Activated CD4-positive, alpha-beta memory T cell treated with anti-CD3 and anti-CD28 coated beads for 36 hours (primary cell): ENCODE results near the gene STARD10. TPM values are rescaled to one million over a fixed set of nuclear protein-coding genes. Genes with fewer than 3 reads are reported as not detected.
A peak's percentile ranks its signal among the peaks of the same experiment; 100 is the strongest.
"Not testable (repeated sequence)": the region's sequence is repeated elsewhere in the genome, so short reads cannot be mapped to it uniquely, and the experiment has no call there.

Source experiments
- CTCF ChIA-PET: fragments of 350-600 bp; sonication (Branson Sonifier 250); formaldehyde crosslinking; loops from one replicate; lab custom pipeline; 2021; ENCODE audit warnings: antibody characterized with exemption, inconsistent platforms; lab: Charles Lee
- POLR2A ChIA-PET: fragments of 350-600 bp; sonication (Branson Sonifier 250); formaldehyde crosslinking; loops from one replicate; lab custom pipeline; 2021; ENCODE audit warnings: antibody characterized with exemption; lab: Charles Lee
- DNase-seq: peaks from one replicate; pipeline ENCODE4 v3.0.0-alpha.2; 2020
- H3K27ac Mint-ChIP-seq: one replicate; pipeline ENCODE4 v1.8.0; 2021; ENCODE audit warnings: mixed read lengths
- H3K27me3 Mint-ChIP-seq: one replicate; pipeline ENCODE4 v1.8.0; 2021; ENCODE audit warnings: mixed read lengths
- H3K36me3 Mint-ChIP-seq: one replicate; pipeline ENCODE4 v1.8.0; 2021; ENCODE audit warnings: mixed read lengths
- H3K4me1 Mint-ChIP-seq: one replicate; pipeline ENCODE4 v1.8.0; 2021; ENCODE audit warnings: low read depth, mixed read lengths
- H3K4me3 Mint-ChIP-seq: one replicate; pipeline ENCODE4 v1.8.0; 2021; ENCODE audit warnings: mild to moderate bottlenecking, mixed read lengths
- H3K9me3 Mint-ChIP-seq: one replicate; pipeline ENCODE4 v1.8.0; 2021; ENCODE audit warnings: mixed read lengths
- intact Hi-C: fragments of 100-400 bp; cut with micrococcal nuclease; formaldehyde crosslinking; loops from one replicate; pipeline ENCODE4 v1.15.1; 2023
- total RNA-seq, 2 experiments: library from RNA; stranded (reverse); gene quantifications; one replicate each; pipeline ENCODE4 v1.2.3, GENCODE V29; 2021

STARD10 gene
- total RNA-seq, 2 experiments from 2014 or later: 14.8 to 16.8 TPM

GRCh38 chr11:72832301-72833082 lies 38.6 kb upstream of the STARD10 start:
- ChIA-PET POLR2A (interaction anchor here (2.0 kb wide), 1 partner anchor 8 kb away, joined by 8 read pairs; no protein-coding TSS in a partner anchor), CTCF (interaction anchor here (0.6 to 7.7 kb wide), 16 partner anchors 8 to 353 kb away, joined by 3 to 138 read pairs (median 4); no protein-coding TSS in a partner anchor)
- Mint-ChIP-seq H3K4me3 (no peak overlapping the region), H3K9me3 (no peaks in the 10 kb centered on the region), H3K4me1 (peaks cover 10% of the 10 kb centered on the region), H3K27me3 (no peaks in the 10 kb centered on the region), H3K36me3 (peaks cover 11% of the 10 kb centered on the region), H3K27ac (peak overlapping the region; percentile 25)
- intact Hi-C loops: no loop called here
- DNase-seq: no peak

DNA sequence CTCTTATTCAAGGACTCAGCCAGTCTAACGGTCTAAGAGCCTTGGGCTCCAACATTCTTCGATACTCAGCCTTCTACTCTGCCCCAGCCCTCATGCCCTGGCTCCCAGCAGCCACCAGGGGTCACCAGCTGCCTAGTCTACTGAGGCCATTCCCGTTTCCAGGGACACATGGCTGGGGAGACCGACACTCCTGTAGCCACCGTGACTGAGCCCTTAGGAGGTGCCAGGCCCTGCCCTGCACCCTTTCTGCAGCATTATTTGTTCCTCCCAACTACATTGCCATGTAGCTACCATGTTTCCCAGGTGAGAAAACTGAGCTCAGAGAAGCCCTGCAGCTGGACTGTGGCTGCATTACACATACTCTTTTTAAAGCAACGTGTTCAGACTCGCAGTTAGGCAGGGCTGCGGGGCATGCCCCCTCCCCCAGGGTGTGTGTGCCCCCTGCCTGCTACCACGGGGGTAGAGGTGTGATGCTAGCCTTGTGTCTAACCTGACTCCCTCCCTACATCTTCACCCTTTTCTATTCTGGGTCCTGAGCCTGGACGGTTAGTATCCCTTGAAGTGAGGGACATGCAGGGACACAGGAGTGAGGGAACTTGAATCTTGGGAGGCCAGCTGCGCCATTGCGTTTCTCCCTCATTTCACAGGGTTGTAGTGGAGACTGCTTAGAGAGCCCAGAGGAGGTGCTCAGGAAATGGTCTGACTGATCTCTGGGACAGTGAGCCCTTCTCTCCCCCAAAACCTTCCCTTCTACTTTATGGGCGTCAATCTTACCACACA lies 37.9 kb upstream of the STARD10 start:
- peaks cover 11% of the 10 kb centered on the region for H3K36me3 Mint-ChIP-seq
- H3K27me3 Mint-ChIP-seq: no peaks in the 10 kb centered on the region
- H3K9me3 Mint-ChIP-seq: no peaks in the 10 kb centered on the region
- POLR2A ChIA-PET: interaction anchor here (2.0 kb wide), 1 partner anchor 9 kb away, joined by 8 read pairs; no protein-coding TSS in a partner anchor
- DNase-seq: peak; percentile 69
- H3K4me1 Mint-ChIP-seq: peaks cover 16% of the 10 kb centered on the region
- intact Hi-C loops: loop anchor here (1.0 kb wide), 1 partner anchor 347 kb away; no protein-coding TSS in a partner anchor
- no peak overlapping the region for H3K4me3 Mint-ChIP-seq
- CTCF ChIA-PET: interaction anchor here (0.6 to 7.7 kb wide), 25 partner anchors 9 to 458 kb away, joined by 3 to 138 read pairs (median 4); no protein-coding TSS in a partner anchor
- peak overlapping the region; percentile 18 for H3K27ac Mint-ChIP-seq

- H3K27ac Mint-ChIP-seq: peak overlapping the region; percentile 29
- H3K36me3 Mint-ChIP-seq: peaks cover 11% of the 10 kb centered on the region
Measured at GRCh38 chr11:72829884-72830533, 36.2 kb upstream of the STARD10 start.

DNA sequence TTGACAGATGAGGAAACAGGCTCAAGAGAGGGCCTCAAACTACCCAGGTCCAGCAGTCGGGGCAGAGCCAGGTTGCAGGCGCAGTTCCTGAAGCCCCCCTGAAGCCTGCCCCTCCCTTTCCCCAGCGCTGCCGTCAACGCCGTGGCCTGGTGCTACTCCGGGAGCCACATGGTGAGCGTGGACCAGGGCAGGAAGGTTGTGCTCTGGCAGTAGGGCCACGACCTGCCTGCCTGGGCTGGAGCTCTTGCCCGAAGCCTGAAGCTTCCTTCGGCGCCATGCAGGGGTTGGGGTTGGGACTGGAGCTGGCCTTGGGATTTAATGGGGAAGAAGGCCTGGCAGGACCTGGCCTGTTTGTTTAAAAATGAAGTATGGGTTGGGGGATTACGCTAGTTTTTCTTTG lies 35.3 kb upstream of the STARD10 start:
- H3K27me3 Mint-ChIP-seq: no peaks in the 10 kb centered on the region
- no peak overlapping the region for H3K27ac Mint-ChIP-seq
- peaks cover 13% of the 10 kb centered on the region for H3K36me3 Mint-ChIP-seq
- no peaks in the 10 kb centered on the region for H3K9me3 Mint-ChIP-seq
- intact Hi-C loops: no loop called here
- POLR2A ChIA-PET: interaction anchor here (1.4 kb wide), 1 partner anchor 16 kb away, joined by 4 read pairs; no protein-coding TSS in a partner anchor
- DNase-seq: no peak
- peaks cover 9% of the 10 kb centered on the region for H3K4me1 Mint-ChIP-seq
- CTCF ChIA-PET: interaction anchor here (2.4 to 7.7 kb wide), 2 partner anchors 16 to 350 kb away, joined by 12 to 138 read pairs; partner anchors contain the start of gene ATG16L2
- H3K4me3 Mint-ChIP-seq: no peak overlapping the region

More at GRCh38 chr11:72829884-72830533, 36.2 kb upstream of the STARD10 start:
- Mint-ChIP-seq H3K4me3 (no peak overlapping the region), H3K9me3 (no peaks in the 10 kb centered on the region), H3K27me3 (no peaks in the 10 kb centered on the region), H3K4me1 (peaks cover 12% of the 10 kb centered on the region)
- CTCF ChIA-PET: interaction anchor here (1.5 to 7.7 kb wide), 3 partner anchors 11 to 349 kb away, joined by 4 to 138 read pairs (median 17); no protein-coding TSS in a partner anchor
- POLR2A ChIA-PET: interaction anchor here (1.4 to 2.0 kb wide), 2 partner anchors 10 to 17 kb away, joined by 4 to 8 read pairs; no protein-coding TSS in a partner anchor
- DNase-seq: no peak
- intact Hi-C loops: no loop called here

- DNase-seq: no peak
- Mint-ChIP-seq H3K27ac (no peak overlapping the region), H3K9me3 (no peaks in the 10 kb centered on the region), H3K27me3 (no peaks in the 10 kb centered on the region), H3K36me3 (peaks cover 13% of the 10 kb centered on the region), H3K4me3 (no peak overlapping the region), H3K4me1 (peaks cover 11% of the 10 kb centered on the region)
- intact Hi-C loops: no loop called here
- POLR2A ChIA-PET: interaction anchor here (1.4 kb wide), 1 partner anchor 15 kb away, joined by 4 read pairs; no protein-coding TSS in a partner anchor
- CTCF ChIA-PET: interaction anchor here (1.3 to 7.7 kb wide), 5 partner anchors 13 to 351 kb away, joined by 4 to 138 read pairs (median 4); partner anchors contain the start of genes ATG16L2 and STARD10
Measured at GRCh38 chr11:72828692-72829101, 34.9 kb upstream of the STARD10 start.

DNA sequence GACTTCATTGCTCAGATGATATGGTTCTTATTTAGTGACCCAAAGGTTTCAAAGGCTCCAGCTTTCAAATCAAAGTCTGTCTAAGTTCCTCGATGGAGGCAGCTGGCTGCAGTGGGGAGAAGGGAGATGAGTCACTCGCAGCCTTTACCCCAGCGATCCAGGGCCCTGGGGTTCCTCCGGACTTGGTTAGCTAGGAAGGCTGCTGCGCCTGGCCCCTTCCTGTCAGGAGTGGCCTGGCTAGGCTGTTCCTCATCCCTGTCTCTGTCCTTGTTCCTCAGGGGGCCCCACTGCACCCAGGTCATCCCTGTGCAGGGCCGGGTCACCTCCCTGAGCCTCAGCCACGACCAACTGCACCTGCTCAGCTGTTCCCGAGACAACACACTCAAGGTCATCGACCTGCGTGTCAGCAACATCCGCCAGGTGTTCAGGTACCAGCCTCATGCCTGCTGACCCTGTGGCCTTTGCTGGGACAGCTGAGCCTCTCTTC lies 34.3 kb upstream of the STARD10 start:
- H3K9me3 Mint-ChIP-seq: no peaks in the 10 kb centered on the region
- POLR2A ChIA-PET: interaction anchor here (0.6 to 1.4 kb wide), 2 partner anchors 15 to 34 kb away, joined by 3 to 4 read pairs; no protein-coding TSS in a partner anchor
- H3K4me1 Mint-ChIP-seq: peaks cover 11% of the 10 kb centered on the region
- CTCF ChIA-PET: interaction anchor here (1.0 to 7.7 kb wide), 7 partner anchors 13 to 523 kb away, joined by 3 to 138 read pairs (median 4); partner anchors contain the start of genes ATG16L2 and STARD10
- no peak for DNase-seq
- intact Hi-C loops: no loop called here
- peaks cover 15% of the 10 kb centered on the region for H3K36me3 Mint-ChIP-seq
- H3K4me3 Mint-ChIP-seq: no peak overlapping the region
- peak overlapping the region; percentile 73 for H3K27ac Mint-ChIP-seq
- H3K27me3 Mint-ChIP-seq: no peaks in the 10 kb centered on the region

- H3K4me3 Mint-ChIP-seq, intact Hi-C loops, H3K9me3 Mint-ChIP-seq, H3K27me3 Mint-ChIP-seq, DNase-seq: not testable (repeated sequence)
- ChIA-PET POLR2A (interaction anchor here (0.6 kb wide), 1 partner anchor 34 kb away, joined by 3 read pairs; no protein-coding TSS in a partner anchor), CTCF (interaction anchor here (1.0 to 7.7 kb wide), 7 partner anchors 12 to 523 kb away, joined by 3 to 138 read pairs (median 4); partner anchors contain the start of genes ATG16L2 and STARD10)
- Mint-ChIP-seq H3K4me1 (peaks cover 11% of the 10 kb centered on the region), H3K27ac (peak overlapping the region; percentile 73), H3K36me3 (peaks cover 16% of the 10 kb centered on the region)
Measured at GRCh38 chr11:72827656-72828055, 33.8 kb upstream of the STARD10 start.

DNA sequence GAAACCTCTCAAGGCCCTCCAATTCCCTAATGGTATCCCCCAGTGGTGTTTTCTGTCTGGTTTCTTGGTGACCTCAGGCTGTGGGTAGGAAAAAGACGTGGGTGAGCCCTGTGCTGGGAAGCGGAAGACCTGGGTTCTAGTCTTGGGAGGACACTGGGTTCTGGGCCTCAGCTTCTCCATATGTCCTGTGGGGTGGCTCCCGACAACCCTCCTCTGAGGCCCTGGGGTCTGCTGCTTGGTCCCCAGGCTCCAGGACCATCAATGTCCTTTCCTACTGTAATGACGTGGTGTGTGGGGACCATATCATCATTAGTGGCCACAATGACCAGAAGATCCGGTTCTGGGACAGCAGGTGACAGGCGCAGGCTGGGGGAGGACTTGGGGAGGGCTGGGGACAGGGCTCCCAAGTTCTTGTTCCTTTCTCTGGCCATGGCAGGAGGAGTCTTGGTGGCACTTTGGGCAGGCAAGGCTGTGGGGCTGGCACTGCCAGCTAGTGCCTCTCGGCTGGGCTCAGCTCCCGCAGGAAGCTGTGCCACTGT lies 33.2 kb upstream of the STARD10 start:
- intact Hi-C loops: no loop called here
- no peak overlapping the region for H3K4me3 Mint-ChIP-seq
- CTCF ChIA-PET: interaction anchor here (1.3 to 7.7 kb wide), 4 partner anchors 14 to 352 kb away, joined by 4 to 138 read pairs (median 8); partner anchors contain the start of genes ATG16L2 and STARD10
- H3K9me3 Mint-ChIP-seq: no peaks in the 10 kb centered on the region
- DNase-seq: no peak
- H3K27ac Mint-ChIP-seq: peak overlapping the region; percentile 73
- peaks cover 17% of the 10 kb centered on the region for H3K36me3 Mint-ChIP-seq
- no peaks in the 10 kb centered on the region for H3K27me3 Mint-ChIP-seq
- POLR2A ChIA-PET: no interaction called here
- peaks cover 11% of the 10 kb centered on the region for H3K4me1 Mint-ChIP-seq

DNA sequence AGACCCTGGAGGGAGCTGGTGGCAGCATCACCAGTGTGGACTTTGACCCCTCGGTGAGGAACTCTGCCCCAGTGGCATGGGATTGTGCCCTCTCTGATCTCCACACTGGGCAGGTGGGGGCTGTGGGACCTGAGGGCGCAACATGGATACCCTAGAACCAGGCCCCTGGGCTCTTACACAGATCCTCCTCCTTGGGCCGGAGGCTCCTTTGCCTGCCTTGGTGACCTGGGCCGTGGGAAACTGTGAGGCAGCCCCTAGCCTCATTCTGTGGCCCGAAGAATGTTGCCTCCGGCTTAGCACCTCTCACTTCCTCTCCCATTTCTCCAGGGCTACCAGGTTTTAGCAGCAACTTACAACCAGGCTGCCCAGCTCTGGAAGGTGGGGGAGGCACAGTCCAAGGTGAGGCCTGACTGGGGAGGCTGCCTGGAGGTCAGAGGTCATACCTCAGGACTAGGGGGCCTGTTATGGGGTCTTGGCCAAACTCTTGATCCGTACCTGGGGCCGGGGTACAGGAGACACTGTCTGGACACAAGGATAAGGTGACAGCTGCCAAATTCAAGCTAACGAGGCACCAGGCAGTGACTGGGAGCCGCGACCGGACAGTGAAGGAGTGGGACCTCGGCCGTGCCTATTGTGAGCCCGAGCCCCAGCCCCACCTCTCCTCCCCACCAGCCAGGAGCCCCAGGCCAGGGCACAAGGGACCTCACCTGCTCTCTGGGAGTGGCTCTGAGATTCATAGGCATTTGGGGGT lies 32.5 kb upstream of the STARD10 start:
- Mint-ChIP-seq H3K27ac (peak overlapping the region; percentile 73), H3K27me3 (no peaks in the 10 kb centered on the region), H3K36me3 (peaks cover 17% of the 10 kb centered on the region), H3K9me3 (no peaks in the 10 kb centered on the region), H3K4me3 (no peak overlapping the region), H3K4me1 (peaks cover 13% of the 10 kb centered on the region)
- ChIA-PET POLR2A (no interaction called here), CTCF (no interaction called here)
- no peak for DNase-seq
- intact Hi-C loops: no loop called here

DNA sequence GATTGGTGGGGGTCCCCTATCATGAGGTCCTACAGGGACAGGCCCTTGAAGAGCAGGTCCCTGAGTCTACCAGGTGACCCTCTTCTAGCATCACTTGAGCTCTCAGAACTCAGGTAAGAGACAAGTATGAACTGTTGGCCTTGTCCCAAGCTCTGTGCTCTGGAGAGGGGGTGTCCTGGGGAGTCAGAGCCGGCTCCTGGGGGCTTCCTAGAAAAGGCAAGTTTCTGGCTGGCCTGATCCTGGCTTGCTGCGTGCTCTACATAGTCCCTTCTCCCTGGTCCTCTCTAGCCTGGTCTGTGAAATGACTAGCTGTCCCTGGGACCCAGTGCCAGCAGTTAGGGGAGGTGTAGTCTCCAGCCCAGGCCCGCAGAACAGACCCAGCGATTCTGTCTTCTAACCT lies 31.8 kb upstream of the STARD10 start:
- intact Hi-C loops: no loop called here
- no peak overlapping the region for H3K4me3 Mint-ChIP-seq
- H3K36me3 Mint-ChIP-seq: peaks cover 17% of the 10 kb centered on the region
- no peaks in the 10 kb centered on the region for H3K27me3 Mint-ChIP-seq
- ChIA-PET POLR2A (no interaction called here), CTCF (no interaction called here)
- H3K4me1 Mint-ChIP-seq: peaks cover 19% of the 10 kb centered on the region
- H3K9me3 Mint-ChIP-seq: no peaks in the 10 kb centered on the region
- H3K27ac Mint-ChIP-seq: no peak overlapping the region
- no peak for DNase-seq
